HG02798 (cell line): ENCODE measurements around the gene HABP2.

Source experiments
- ATAC-seq: cut with Tn5 transposase; IDR thresholded peaks from one replicate; pipeline ENCODE4 v1.9.1; 2021; ENCODE audit warnings: mild to moderate bottlenecking; ENCODE audit not compliant: unreplicated experiment, poor library complexity

HABP2 gene

DNA sequence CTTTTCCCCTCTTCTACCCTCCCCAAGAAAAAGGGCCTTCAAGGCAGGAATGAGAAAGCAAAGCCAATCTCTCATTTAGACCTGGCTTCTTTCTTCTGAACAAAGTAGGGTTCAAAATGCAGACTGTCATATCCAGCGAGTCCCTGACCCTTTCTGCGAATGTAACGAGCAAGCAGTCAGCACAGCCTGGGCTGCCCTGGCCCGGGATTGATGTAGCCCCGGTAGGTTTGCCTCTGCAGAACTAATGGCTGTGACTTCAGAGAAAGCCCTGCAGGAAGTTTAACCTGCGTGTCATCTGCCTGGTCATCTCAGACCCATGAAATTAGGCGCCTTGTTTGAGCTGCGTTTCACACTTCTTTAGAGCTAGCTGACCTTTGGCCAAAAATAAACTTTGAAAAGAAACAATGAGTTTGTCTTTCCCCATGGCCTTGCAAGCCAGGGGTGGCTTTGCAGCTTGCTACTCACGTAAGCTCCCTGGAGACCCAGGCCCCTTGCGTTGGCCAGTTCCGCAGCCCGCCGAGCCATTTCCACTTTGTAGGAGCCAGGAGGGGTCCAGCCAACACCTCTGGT, 36.4 kb downstream of the HABP2 start:
- ATAC-seq: no peak

DNA sequence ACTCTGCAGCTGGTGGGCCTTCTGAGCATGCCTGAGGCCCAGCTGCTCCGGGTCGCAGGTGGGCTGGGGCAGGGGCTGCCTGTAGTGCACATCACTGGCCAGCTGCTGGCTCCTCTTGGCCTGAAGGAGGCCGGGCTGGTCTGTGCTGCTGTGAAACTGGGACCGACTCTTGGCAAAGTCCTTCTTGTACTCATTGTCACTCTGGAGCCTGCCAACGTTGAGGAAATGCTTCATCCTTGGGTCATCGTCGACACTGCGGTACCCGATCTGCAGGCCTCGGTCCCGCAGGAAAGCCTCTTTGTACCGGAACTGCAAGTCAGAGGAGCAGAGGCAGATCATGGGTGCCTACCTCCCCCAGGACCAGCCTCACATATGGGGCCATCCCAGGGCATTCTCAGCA, 37.7 kb downstream of the HABP2 start:
- ATAC-seq: no peak

DNA sequence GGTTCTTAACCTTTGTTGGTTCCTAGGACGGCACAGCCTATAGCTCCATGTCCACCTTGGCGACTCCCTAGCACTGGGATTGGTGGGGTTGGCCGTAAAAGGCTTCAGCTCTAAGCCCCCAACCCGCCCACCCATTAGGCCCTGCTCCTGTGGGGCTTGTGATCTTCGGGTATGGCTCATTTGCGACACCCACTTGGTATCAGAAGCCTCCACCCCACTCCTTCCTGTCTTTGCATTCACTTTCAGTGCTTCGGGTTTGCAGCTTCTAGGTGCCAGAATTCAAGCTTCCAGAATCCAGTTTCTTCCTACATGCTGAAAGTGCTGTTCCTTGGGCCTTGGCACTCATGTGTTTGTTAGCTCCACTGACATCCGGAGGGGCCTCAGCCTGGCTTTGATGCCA, 39.5 kb downstream of the HABP2 start:
- no peak for ATAC-seq

DNA sequence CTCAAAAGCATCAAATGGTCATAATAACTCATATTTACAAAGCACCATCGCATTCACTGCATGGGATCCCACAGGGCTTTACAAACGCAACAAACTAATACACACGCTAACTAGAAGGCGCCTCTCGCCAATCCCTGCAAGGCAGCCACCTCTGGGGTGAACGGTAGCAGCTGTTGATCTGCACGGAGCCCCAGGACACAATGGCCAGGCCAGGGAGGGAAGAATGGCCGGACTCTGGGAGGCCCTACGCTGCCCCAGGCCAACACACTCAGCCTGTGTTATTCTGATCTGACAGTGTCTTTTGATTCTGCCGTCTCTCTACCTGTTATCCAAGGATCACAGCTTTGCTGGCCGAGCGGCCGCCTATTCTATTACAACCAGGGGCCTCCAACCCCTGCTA, 41.8 kb downstream of the HABP2 start:
- no peak for ATAC-seq

DNA sequence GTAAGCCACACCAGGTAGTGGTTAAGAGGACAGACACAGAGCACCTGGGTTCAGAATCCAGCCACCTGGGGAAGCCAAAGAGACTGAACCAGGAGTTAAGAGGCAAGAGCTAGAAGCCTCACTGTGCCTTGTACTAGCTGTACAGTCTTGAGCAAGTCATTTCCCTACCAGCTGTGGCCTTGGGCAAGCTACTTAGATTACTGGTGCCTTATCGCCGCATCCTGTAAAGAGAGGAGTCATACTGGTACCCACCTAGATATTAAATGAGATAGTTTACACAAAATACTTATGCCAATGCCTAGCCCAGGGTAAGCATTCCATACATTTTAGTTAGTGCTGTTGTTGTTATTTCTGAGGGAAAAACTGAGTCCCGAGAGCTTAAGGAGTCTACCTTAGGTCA, 47.7 kb downstream of the HABP2 start:
- ATAC-seq: no peak

DNA sequence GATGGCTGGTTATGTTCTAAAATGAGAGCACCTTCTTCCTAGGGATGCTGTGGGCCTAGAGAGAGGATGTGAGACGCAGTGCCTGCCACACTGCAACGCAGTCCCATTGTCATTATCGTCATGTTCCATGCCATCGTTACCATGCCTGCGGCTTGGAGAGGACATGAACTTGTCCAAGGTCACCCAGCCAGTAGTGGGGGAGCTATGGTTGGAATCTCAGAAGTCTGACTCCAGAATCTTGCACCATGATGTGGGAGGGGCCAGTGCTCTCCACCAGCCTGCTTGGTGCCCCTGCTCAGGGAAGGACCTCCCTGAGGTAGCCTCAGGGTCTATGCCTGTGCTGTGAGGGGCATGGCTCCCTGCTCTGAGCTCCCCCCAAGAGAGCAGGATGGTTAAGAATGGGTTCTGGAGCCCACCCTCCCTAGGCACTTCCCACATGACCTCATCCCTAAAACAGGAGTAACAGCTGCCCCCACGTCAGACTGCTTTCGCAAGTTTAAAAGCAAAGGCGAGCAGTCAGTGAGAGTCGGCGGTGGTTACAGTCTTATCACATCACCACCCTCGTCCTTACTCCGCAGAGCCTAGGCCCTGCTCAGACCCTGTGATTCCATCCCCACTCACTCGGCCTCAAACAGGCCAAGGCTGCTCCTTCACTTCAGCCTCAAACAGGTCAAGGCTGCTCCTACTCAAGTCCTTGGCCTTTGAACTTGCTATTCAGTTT, 50.4 kb downstream of the HABP2 start:
- no peak for ATAC-seq

DNA sequence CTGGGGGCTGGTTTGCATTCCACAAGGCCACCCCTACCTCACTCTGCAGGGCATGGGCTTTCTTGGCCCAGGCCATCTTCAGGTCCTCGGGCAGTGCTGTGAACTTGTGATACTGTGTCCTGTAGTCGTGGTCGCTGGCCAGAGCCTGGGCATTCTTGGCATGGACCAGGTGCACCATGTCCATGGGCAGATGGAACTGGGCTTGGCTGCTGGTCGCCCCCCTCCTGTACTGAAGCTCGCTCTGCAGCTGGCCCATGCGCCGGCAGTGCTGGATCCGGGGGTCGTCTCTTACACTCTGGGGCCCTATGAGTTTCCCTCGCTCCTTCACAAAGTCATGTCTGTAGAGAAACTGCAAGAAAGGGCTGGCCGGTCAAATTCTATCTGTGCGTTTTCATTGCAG, 51.7 kb downstream of the HABP2 start:
- ATAC-seq: no peak

DNA sequence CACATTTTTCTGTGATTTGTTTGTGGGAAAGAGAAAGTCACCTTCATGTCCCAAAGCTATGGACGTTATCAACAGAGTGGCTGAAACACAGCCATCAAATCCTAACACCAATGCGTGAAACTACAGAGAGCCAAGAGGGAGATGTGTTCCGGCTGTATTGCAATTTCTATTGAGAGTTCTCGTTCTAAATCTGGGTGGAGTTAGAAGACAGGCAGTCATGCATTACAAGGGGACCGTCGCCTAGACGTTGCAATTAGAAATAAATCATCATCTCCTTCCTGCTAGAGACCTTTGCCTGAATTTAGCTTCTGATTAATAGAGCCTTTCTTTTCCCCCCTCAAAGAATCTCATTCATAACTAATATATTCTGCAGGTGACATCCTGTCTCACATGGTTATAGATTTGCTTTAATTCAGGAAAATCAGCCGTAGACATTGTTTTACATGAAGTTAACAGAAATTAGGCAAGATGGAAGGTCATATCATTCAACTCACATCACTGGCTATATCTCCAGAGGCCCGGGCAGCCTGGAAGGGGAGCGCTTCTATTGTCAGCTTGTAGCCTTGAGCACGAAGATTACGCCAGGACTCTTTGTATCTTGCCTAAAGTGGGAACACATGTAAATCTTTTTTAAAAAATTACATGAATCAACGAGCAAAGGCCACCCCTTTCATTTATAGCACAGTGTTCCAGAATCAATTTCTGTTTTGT, 52.6 kb downstream of the HABP2 start:
- ATAC-seq: no peak

DNA sequence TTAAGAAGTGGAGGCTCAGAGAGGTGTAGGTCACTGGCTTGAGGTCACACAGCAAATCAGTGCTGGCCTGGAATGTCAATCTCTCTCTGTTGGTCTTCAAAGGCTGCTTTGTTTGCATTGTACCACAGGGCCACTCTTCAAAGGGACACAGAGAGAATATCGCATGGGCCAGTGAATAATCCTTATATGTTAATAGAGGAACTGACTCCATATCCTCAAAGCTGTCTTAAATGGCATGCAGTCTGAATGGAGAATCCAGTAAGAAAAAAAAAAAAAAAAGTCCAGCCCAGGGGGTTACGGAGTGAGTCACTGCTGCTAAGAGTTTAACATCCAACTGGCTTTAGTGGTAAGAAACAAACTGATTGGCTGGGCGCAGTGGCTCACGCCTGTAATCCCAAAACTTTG, 56.9 kb downstream of the HABP2 start:
- no peak for ATAC-seq

DNA sequence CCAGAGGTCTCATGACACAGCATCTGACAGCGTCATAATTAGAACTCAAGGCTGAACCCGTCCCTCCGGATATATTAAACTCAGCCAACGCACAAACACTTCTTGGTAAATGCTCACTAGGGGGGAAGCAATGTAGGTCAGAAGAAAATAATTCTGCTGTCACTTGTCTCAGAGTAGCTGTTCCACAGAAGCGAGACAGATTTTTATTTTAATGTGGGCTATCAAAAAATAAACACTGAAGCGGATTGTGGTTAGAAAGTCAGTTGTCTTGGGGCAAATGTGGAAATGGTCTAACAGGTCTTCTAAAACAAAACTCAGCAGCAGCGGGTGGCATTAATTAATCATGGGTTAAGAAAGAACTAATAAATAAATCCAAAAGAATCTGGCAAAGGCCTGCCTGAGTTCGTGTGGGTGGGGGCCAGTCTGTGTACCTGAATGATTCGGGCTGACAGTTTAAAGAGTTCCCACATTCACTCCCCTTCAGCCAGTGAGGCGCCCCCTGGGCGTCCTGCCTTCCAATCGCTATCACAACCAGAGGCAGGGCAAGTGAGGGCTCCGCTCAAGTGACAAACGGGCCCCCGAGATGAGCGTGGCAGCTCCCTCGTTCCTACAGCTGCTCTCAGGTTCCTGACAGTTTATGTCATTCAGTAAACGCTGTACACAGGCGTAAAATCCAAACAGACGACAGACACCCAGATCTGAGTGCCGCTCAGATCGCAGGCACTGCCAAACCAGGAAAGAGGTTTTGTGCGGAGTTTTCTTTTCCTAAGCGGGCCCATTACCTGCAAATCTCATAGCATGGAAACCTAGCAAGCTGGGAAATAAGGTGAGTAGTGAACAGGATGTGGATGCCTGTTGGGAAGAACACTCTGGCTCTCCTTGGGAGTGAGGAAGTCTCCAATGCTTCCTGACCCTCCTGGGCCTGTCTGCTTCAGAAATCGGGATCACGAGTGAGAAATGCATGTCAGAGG, 58.1 kb downstream of the HABP2 start:
- ATAC-seq: no peak

DNA sequence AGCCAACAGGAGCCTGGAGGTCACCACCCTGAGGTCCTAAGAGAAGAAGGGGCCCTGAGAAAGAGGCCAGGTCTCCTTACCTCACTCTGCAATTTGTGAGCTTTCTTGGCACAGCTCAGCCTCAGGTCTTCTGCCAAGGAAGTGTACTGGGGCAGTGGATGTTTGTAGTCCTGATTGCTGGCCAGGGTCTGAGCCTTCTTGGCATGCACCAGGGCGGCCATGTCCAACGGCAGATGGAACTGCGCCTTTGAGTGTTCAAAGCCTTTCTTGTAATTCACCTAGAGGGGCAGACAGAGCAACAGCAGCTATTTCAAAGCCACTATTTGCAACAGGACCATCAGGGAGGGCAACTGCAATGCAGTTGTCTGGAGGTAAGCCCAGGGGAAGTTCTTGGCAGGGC, 59.3 kb downstream of the HABP2 start:
- ATAC-seq: no peak

DNA sequence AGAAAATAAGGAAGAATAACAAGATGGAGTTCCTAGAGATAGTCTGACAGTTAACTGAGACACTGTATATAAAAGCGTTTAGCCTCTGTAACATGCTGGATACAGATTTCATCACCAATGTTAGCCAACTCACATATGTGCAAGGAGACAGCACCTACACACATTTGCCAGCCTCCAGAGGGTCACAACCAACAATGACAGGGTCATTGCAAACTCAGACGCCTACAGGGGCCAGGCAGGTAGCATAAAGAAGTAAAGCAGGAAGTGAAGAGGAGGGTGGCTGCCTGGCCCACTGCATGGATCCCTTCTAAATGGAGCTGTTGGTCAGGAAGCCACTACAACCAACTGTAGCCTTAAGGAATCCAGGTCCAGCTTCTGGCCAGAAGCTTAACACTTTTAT, 60.6 kb downstream of the HABP2 start:
- ATAC-seq: no peak

DNA sequence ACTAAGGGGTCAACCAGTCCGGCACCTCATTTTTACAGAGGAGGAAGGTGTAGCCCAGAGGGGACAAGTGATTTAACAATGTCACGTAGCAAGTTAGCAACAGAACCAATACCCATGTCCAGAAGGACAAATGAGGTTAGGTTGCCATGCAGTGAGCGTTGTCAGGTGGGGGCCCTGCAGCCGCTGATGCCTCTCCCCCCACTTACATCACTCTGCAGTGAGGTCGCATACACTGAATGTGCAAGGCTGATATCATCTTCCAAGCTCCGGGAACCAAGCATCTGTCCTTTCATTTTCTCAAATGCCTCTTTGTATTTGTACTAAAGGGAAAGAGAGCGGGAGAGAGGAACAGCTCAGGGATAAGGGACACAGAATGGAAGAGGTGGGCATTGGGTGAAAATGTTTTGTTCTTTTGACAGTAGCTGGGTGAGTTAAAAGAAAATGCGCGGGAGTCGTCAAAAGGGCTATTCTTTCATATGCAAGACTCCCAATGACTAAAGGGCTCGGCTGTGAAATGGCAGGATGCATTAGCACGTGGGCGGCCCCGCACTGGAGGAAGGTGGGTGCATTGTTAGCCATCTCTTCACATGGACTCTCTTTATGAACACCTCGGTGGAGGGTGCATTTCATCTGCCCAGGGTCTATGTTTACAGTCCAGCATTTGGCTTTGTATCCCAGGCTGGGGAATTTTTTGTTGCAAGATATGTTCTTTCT, 61.3 kb downstream of the HABP2 start:
- ATAC-seq: no peak

DNA sequence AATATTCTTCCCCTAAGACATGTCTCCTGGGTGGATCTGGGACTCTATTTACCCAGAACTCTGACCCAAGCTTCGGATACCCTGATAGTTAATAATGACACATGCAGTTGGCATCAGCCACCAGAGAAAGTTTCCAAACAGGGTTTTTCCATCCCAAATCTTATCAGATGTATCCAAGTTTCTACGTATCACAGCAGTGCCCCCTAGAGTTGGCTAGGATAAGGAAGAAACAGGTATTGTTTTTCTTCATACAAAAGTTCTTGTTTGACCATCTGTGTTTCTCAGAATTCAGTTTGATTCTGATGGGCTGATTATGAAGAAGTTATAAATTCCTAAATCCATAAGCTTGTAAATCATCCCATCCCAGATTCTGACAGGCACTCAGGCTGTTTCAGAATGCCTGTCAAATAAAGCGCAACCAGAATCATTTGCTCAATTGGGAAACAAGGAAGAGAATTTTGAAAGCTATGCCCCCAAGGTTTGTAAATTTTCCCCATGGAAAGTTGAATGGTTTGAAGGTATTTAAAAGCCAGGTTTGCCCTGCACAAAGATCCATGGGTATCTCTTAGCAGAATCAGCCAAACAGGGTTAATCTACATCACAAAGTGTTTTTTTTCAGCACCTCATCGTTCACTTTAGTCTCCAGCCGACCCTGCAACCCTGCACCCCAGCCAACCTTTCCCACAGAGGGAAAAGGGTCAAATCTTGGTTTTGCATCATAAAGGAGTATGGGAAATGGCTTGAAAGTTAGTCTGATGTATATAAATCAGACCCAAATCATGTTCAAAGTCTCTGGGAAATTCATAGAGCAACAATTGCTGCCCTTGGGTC, 63.6 kb downstream of the HABP2 start:
- no peak for ATAC-seq

DNA sequence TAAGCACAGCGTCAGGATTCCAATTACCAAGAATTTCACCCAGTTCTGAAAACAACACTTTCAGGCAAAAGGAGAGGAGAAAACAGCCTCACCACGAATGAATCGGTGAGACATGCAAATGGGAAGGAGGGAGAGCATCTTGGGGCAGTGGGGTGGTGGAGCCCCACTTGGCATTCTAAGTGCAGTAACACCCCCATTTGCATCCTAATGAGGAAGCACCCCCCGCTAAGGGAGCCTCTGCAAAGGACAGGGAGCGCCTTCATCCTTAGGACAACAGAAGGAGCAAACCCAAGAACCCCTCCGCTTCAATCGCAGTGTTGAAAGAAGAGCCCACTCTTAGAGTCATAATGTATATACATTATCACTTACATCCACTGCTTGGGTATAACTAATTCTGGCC, 64.2 kb downstream of the HABP2 start:
- no peak for ATAC-seq

DNA sequence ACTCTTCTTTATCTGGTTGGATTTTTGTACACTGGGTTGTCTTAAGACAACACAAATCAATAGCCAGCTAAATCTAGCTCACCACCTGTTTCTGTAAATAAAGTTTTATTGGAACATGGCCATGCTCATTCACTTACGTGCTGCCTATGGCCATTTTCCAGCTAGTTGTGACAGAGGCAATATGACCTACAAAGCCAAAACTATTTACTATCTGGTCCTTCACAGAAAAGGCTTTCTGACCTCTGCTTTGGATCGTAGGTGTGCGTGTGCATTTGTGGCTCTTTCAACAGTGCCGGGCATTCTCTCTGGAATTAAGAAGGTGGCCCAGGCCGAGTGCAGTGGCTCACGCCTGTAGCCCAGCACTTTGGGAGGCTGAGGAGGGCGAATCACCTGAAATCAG, 65.5 kb downstream of the HABP2 start:
- ATAC-seq: no peak

DNA sequence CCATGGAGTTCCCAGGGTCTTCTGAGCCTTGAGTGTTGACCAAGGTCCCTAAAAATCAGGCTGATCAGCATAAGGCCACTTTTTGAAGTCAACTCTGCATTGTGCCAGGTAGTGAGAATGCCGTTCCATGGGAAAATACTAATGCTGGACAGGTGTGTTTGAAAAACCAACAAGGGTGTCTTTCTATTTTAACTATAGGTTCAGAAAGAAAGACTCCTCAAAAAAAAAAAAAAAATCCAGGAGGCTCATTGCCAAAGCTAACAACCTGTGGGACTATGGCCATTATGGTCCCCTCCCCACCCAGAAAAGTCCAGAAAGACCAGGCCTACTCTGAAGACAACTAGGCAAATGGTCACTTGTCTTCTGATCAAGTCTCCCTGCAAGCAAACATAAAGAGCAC, 66.5 kb downstream of the HABP2 start:
- no peak for ATAC-seq

DNA sequence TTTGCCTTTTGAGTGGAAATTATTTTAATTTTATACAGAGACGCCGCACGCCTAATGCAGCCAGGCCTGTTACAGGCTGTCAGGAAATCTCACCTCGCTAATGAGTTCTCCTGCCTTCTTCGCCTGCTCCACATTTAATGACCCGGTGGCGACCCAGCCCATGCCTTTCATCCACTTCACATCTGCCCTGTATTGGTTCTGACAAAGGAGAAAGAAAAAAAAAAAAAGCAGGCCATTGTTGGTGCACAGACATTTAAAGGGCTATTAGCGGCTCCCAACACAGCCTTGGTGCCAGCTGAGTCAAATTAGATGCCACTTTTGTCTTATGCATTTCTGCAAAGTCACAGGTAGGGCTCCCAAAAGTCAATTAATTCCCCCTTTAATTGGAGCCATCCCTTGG, 67.7 kb downstream of the HABP2 start:
- no peak for ATAC-seq

DNA sequence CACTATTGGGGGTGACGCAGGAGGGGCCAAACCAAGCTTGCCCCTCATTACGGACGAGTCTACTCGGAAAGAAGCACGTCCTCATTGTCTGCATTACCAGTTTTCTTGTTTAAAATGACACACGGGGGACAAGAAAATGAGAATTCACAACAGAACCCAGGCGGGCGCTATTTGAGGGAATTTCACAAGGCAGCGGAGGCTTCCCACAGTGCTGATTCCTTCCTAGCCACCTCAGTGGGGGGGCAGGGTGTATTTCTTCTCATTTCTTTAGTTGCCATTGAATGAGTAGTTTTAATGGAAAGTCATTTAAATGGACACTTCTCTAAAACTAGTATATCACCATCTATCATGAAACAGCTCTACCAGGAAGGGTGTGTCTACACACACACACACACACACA, 68.1 kb downstream of the HABP2 start:
- ATAC-seq: no peak
